Measurements from ENCODE around the gene ZNF521.

ZNF521 gene

GRCh38 chr18:25335062-25335461 lies 16.9 kb downstream of the ZNF521 start:
- FAIRE-seq: no peak

- no peak for FAIRE-seq
These were observed 17.4 kb downstream of the ZNF521 start for GRCh38 chr18:25334588-25334987.

GRCh38 chr18:25332002-25332401 lies 20.0 kb downstream of the ZNF521 start:
- no peak for FAIRE-seq

GRCh38 chr18:25329783-25330182 lies 22.2 kb downstream of the ZNF521 start:
- no peak for FAIRE-seq

- FAIRE-seq: no peak
These were observed 24.4 kb downstream of the ZNF521 start for GRCh38 chr18:25327584-25327983.

GRCh38 chr18:25326361-25326952 lies 25.5 kb downstream of the ZNF521 start:
- FAIRE-seq: no peak

GRCh38 chr18:25322806-25323205 lies 29.2 kb downstream of the ZNF521 start:
- FAIRE-seq: no peak

- no peak for FAIRE-seq
These were observed 35.5 kb downstream of the ZNF521 start for GRCh38 chr18:25316381-25317018.

- FAIRE-seq: no peak
These were observed 37.2 kb downstream of the ZNF521 start for GRCh38 chr18:25314838-25315190.

- FAIRE-seq: peak; percentile 23
These were observed 37.7 kb downstream of the ZNF521 start for GRCh38 chr18:25314151-25314837.

GRCh38 chr18:25313268-25313667 lies 38.7 kb downstream of the ZNF521 start:
- no peak for FAIRE-seq

GRCh38 chr18:25310045-25310444 lies 41.9 kb downstream of the ZNF521 start:
- FAIRE-seq: peak; percentile 36

- FAIRE-seq: no peak
These were observed 43.6 kb downstream of the ZNF521 start for GRCh38 chr18:25308381-25308780.

- FAIRE-seq: no peak
These were observed 44.8 kb downstream of the ZNF521 start for GRCh38 chr18:25307192-25307591.

GRCh38 chr18:25306671-25307070 lies 45.3 kb downstream of the ZNF521 start:
- FAIRE-seq: no peak

- no peak for FAIRE-seq
These were observed 46.4 kb downstream of the ZNF521 start for GRCh38 chr18:25305584-25305983.

GRCh38 chr18:25300492-25300891 lies 51.5 kb downstream of the ZNF521 start:
- no peak for FAIRE-seq

GRCh38 chr18:25299426-25300300 lies 52.3 kb downstream of the ZNF521 start:
- no peak for FAIRE-seq

GRCh38 chr18:25298853-25299274 lies 53.1 kb downstream of the ZNF521 start:
- no peak for FAIRE-seq

- no peak for FAIRE-seq
These were observed 56.3 kb downstream of the ZNF521 start for GRCh38 chr18:25295624-25296138.

- FAIRE-seq: no peak
These were observed 60.8 kb downstream of the ZNF521 start for GRCh38 chr18:25291150-25291549.

- peak; percentile 91 for FAIRE-seq
These were observed 62.9 kb downstream of the ZNF521 start for GRCh38 chr18:25289001-25289631.
